GM19328 (cell line): ENCODE data around the gene MARK2.

Experiments
- ATAC-seq: cut with Tn5 transposase; IDR thresholded peaks from one replicate; pipeline ENCODE4 v1.9.1; 2021; ENCODE audit warnings: mild to moderate bottlenecking, moderate library complexity; ENCODE audit not compliant: unreplicated experiment

MARK2 gene

GRCh38 chr11:63907808-63908530, 69.1 kb downstream of the MARK2 start:
- ATAC-seq = no peak

- ATAC-seq = no peak
Measured at GRCh38 chr11:63908631-63909401, 69.9 kb downstream of the MARK2 start.

- ATAC-seq = no peak
Measured at GRCh38 chr11:63909591-63910506, 70.9 kb downstream of the MARK2 start.

DNA sequence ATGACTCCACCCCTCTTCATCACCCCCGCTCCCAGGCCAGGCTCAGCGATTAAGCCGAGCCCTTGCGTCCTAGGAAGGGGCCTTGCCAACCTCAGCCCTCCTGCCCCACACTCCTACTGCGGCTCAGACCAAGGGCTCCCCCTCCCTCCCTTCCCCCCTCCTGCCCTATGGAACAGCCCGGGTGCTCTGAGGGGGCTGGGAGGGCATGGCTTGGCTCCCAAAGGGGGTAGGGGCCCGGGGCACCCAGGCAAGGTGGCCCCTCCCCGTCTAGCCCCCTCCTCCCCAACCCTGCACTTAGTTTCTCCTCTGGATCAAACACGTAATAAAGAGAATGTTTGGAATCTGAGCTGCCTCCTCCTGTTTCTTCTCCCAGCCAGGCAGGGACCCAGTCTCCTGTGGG, 71.8 kb downstream of the MARK2 start:
- no peak for ATAC-seq

- no peak for ATAC-seq
Measured at GRCh38 chr11:63911440-63911839, 72.5 kb downstream of the MARK2 start.

DNA sequence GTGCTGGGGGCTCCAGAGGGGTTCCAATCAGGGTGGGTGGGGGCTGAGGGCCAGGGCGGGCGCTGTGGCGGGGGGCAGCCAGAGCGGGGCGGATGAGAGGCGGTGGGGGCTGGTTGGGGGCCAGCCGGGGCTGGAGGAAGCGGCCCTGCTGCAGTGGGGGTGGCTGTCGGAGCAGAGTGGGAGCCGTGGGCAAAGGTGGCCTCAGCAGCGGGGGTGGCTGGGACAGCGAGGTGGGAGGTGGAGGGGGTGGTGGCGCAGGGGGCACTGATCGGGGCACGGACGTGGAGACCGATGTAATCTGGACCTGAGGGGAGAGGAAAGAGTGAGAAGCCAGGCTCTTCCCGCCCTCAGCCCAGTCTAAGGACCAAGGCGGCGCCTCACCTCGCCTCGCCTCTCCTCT, 73.0 kb downstream of the MARK2 start:
- ATAC-seq = no peak

DNA sequence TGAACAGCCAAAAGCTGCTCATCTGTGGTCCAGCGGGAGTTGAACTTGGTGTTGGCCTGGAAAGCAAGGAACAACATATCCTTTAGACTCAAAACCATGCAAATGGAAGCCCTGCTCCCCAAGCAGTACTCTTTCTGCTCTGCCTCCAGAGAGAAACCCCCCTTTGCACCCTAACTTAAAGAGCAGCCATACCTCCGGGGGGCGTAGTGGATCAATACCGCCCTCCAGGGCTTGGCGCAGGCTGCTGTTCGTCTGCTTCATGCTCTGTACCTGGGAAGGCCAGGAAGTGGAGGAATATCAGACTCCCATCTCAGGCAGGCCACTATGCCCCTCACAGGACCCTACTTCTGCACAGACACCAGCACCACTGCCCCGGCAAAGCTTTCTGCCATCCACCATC, 73.8 kb downstream of the MARK2 start:
- no peak for ATAC-seq

DNA sequence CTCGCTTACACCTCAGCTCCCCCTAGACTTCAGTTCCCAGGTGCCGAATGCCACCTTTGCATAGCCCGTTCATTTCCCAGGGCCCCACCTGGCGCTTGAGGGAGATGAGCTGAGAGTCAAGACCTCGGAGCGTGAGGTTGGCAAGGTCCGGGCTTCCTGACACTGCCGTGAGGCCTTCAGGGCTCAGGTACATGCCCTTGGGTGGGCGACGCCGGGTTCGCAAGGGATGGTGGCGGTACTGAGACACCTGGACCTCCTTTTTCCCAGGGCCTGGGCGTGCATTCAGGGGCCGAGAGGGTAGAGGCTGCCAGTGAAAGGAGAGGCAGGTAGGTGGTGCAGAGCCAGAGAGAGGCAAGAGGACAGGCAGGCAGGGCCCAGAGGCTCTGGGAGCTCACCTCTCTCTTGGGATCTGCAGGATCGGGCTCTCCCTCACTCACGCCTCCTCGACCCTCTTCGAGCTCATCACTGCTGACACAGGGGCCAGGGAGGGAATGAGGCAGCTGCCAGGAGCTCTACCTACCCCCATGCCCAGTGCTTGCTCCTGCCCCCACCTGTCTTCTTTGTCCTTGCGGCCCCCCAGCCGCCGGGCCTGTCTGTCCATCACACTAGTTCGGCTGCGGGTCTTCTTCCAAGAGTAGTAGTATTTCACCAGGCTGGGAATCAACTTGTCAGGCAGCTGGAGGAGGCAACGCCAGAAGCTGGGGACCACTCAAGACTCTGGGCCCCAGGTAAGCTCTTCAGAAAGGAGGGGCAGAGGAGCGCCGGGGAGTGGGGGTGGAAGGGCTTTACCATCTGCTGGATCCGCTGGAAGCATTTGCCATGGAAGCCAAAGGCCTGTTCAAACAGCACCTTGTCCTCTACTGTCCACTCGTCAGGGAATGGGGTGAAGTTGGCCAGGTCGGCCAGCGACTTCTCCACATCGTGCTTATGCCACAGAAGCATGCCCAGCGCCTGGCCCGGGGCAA, 75.2 kb downstream of the MARK2 start:
- no peak for ATAC-seq

DNA sequence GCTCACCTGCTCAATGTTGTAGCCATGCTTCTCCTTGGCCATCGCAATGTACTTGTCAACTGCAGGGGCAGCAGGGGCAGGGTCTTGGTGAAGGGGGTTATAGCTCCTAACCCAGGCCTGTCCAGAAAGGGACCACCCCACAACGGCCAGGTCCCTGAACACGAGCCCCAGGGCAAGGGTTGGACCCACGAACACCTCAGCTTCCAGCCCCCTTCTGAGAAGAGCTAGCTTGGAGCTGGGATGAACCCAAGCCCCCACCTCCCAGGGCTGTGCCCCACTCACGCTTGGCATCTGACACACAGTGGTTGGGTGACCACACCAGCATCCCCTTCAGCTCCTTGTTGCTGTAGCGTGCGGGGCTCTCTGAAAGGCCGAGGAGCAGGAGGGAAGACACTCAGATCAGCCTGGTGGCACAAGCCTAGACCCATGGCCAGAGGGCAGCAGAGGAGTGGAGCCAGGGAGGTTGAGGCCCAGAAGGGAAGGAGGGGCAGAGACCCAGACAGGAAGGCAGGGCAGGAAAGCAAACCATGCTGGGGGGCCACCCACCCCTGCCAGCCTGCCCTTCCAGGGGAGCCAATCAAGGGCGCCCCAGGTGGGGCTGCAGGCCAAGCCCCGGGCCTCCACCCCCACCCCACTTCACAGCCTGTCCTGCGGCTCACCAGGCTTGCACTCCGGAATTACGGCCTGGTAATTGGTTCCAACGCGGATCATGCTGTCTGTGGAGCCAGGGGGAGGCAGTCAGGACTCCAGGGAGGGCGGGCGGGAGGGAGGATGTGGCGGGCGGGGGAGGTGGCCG, 76.2 kb downstream of the MARK2 start:
- no peak for ATAC-seq

- ATAC-seq = no peak
Measured at GRCh38 chr11:63915961-63916836, 77.3 kb downstream of the MARK2 start.

DNA sequence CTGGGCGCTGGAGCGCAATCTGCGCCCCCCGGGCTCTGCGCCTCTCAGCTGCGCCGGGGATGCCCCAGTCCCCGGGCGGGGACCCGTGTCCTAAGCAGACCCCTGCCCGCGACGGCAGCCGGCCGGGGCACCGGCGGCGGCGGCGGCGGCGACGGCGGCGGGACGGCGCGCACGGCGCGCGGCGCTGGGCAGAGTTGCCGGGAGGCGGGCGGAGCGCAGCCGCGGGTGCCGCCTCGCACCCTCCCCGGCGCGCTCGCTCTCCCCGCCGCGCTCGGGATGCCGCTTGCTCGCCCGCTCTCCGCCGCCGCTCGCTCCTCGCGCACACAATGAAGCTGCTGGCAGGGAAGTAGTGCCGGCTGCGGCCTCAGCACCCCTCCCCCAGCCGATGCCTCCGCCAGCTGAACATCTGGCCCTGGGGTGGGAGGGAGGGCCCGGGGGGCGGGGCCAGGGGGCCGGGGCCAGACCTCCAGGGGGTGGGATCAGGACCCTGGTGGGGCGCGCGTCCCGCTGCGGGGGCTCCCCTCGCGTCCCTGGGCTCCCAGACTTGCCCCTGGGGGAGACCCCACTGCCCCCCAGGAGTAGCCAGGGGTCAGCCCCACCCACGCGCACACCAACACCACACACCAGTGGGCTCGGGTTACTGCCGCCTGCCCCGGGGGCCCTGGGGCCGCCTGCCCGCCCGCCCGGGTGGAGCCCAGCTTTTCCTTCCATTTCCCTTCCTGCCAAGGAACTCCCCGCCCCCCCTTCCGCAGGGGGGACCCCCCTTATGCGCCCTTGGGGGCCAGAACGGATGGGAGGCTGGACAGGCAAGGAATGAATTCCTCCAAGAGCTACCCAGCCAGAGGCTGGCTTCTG, 78.2 kb downstream of the MARK2 start, which contains the start of gene RCOR2:
RCOR2 (minus strand) TSS at position 328 of the 855 bp plus-strand sequence. CDS start 708 bp downstream, outside the sequence.
- no peak for ATAC-seq

DNA sequence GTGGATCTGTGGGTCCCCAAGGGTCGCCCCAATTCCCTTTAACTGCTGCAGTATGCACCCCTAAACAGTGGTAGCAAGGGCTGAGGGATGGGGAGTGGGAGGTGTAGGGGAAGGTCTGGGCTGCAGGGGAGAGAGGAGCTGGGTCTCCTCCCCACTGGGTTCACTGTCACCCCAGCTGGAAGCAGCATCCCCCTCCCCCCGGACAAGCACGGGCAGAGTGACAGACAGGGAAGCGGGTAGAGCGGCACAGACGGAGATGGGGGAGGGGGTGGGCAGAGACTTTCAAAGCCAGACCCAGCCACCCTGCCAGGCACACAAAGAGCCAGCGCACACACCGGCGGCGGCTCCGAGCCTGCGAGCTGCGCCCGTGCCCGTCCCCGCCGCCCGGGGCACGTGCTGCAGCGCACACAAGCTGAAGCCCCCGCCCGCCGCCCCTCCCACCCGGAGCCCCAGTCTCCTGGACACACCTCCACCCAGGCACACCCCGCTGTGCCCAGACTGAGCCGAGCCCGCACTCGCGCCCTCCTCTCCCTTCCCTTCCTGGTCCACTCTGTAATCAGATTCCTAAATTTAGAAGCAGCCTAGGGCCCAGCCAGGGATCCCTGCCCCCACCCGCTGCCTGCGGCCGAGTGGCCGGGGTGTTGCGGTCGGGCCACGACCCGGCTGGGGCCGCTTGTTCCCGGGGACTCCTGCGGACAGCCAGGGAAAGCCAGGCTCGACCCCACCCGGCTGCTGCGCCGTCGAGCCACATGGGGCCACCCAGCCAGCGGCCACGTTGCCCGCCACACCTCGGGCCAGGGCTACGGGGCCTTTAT, 79.0 kb downstream of the MARK2 start:
- ATAC-seq = no peak

DNA sequence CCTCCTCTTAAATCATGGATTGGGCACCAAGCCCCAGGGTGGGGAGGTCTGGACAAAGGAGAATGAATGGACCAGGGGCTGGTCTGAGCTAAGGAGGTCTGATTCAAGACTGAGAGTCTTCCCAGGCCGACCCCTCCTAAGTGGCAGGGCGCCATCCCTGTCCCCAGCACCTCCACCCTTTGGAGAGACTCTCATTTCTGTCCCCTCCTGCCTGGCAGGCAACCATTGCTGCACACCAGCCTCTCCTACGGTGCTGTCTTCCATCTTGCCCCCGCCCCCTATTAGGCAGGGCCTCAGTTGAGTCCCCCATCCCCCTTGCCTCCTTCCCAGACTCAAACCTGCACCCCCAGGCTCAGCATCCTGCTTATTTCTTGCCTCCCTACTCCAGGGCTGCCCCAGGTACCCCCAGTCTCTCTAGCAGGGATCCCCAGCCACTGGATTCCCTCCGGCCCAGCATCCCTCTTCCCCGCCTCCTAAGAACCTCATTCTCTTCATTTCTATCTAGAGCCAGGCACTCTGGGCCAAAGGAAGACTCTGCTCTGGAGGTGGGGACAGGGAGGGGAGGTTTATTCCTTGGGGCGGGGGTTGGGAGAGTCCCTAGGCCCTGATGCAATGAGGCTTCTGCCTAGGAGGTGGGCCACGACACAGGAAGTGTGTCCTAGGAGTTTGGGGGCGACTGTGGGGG, 79.7 kb downstream of the MARK2 start:
- ATAC-seq = no peak

DNA sequence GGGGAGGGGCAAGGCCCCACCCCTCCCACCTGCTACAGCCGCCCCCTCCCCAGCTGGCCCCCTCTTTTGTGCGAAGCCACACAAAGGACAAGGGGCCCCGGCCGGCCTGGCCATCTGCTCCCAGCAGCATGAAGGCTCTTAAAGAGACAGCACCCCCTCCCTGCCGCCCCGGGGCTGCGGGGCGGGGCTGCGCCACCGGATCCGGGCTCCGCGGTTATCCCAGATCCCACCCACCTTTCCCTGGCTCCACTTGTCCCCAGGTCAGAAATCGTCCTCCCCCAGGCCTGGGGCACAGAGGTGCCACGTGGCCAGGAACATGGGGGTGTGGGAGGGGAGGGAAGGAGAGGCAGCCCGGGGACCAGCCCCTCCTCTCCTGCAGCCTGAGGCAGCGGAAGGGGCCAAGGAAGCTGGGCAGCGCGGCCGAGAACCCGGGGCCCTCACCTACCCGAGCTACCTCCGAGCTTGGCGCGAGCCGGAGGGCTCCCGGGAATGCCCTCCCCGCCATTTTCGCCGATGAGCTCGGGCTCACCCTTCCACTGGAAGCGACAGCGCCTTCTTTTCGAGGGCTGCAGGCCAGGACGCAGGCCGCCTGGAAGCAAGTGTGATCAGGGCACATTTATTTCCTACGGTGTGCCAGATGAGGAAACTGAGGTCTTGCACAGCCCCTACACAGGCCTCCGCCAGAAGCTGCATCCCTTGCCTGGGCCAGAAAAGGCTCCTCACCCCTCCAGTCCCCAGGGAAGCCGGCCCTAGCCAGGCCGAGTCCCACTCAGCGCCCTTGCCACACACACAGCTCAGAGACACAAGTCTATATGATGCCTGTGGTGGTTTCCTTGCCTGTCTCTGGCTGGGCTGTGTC, 80.6 kb downstream of the MARK2 start:
- ATAC-seq = no peak
